Measurements from ENCODE around the gene SDK2.

SDK2 gene

DNA sequence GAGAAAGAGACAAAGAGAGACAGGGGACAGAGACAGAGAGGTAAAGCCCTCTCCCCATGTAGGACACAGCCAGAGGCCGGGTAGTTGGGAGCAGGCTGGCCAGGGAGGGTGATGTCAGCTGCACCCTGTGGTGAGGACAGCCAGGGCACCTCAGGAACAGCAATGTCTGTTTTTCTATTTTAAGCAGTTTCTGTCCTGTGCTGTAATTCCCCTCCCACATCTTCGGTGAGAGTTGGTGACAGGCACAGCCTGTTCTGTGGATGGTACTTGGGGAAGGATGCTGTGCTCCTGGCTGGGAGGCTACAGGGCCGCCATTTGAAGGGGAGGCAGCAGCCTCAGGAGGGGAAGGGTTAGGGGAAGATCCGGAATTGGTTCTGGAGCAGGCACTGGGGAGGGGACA is 163.5 kb downstream of the SDK2 start:
- TF ChIP-seq TAF1 (IDR thresholded peaks at IDR 0.05; ENCODE audit: borderline replicate concordance, insufficient read depth, low read length) (no peak), FOXP2 (optimal IDR thresholded peaks at IDR 0.05; ENCODE audit: borderline replicate concordance, extremely low read depth, extremely low read length, insufficient read depth) (no peak), POLR2AphosphoS5 (IDR thresholded peaks at IDR 0.05; ENCODE audit: low read depth, low read length) (no peak), SIN3A (IDR thresholded peaks at IDR 0.05; ENCODE audit: borderline replicate concordance, insufficient read depth, low read length) (no peak)
- TF ChIP-seq, protein P1, sequence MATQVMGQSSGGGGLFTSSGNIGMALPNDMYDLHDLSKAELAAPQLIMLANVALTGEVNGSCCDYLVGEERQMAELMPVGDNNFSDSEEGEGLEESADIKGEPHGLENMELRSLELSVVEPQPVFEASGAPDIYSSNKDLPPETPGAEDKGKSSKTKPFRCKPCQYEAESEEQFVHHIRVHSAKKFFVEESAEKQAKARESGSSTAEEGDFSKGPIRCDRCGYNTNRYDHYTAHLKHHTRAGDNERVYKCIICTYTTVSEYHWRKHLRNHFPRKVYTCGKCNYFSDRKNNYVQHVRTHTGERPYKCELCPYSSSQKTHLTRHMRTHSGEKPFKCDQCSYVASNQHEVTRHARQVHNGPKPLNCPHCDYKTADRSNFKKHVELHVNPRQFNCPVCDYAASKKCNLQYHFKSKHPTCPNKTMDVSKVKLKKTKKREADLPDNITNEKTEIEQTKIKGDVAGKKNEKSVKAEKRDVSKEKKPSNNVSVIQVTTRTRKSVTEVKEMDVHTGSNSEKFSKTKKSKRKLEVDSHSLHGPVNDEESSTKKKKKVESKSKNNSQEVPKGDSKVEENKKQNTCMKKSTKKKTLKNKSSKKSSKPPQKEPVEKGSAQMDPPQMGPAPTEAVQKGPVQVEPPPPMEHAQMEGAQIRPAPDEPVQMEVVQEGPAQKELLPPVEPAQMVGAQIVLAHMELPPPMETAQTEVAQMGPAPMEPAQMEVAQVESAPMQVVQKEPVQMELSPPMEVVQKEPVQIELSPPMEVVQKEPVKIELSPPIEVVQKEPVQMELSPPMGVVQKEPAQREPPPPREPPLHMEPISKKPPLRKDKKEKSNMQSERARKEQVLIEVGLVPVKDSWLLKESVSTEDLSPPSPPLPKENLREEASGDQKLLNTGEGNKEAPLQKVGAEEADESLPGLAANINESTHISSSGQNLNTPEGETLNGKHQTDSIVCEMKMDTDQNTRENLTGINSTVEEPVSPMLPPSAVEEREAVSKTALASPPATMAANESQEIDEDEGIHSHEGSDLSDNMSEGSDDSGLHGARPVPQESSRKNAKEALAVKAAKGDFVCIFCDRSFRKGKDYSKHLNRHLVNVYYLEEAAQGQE (IDR thresholded peaks at IDR 0.05; ENCODE audit: insufficient read depth in 1 of 2, low read depth in 2 of 2, low read length in 2 of 2): no peak

DNA sequence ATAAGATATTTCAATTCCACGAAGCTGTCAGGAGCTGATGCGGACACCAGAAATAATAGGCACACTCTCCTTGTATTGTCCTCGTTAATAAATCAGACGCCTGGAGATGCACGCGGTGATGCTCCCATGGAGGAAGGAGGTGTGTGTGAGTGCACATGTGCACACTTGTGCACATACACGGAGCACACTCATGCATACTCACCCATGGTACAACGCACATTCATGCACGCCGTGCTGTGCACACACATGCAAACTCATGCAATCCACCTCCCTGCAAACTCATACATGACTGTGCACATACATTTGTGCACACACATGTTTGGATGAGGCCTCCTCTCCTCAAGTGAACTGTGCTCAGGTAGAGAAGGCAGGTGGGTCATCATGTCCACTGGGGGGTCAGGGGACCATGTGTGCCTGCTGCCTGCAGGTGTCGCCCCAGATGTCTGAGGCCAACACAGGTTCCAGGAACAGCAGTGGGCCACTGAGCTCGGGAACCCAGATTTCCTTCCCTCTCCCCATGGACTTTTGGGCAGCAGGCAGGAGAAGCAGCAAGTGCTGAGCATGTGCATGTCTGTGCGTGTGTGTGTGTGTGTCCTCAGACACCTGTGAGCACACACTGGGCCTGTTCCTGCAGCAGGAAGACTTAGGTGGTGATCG is 165.3 kb downstream of the SDK2 start:
- TF ChIP-seq SIN3A (IDR thresholded peaks at IDR 0.05; ENCODE audit: borderline replicate concordance, insufficient read depth, low read length) (no peak), POLR2AphosphoS5 (IDR thresholded peaks at IDR 0.05; ENCODE audit: low read depth, low read length) (no peak), TAF1 (IDR thresholded peaks at IDR 0.05; ENCODE audit: borderline replicate concordance, insufficient read depth, low read length) (no peak), FOXP2 (optimal IDR thresholded peaks at IDR 0.05; ENCODE audit: borderline replicate concordance, extremely low read depth, extremely low read length, insufficient read depth) (no peak)
- TF ChIP-seq, protein P1 (IDR thresholded peaks at IDR 0.05; ENCODE audit: insufficient read depth in 1 of 2, low read depth in 2 of 2, low read length in 2 of 2): no peak

DNA sequence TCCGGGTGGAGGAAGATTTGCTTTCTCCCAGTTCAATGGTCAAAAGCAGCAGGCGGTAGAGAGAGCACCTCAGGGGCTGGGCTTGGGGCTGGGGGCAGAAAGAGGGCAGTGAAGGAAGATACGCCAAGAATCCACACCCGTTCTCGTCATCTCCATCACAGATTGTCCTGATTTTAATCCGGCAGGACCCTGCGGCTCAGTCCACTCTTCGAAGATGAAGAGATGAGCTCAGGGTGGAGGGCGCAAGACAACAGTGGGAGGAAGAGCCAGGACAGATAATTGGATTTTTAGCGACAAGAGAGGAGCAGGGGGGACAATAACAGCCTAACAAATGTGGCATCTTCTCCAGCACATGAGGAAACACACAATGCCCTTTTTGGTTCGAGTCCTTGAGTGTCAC is 165.9 kb downstream of the SDK2 start:
- TF ChIP-seq, protein P1 (IDR thresholded peaks at IDR 0.05; ENCODE audit: insufficient read depth in 1 of 2, low read depth in 2 of 2, low read length in 2 of 2): no peak
- no peak for TF ChIP-seq TAF1 (IDR thresholded peaks at IDR 0.05; ENCODE audit: borderline replicate concordance, insufficient read depth, low read length)
- no peak for TF ChIP-seq POLR2AphosphoS5 (IDR thresholded peaks at IDR 0.05; ENCODE audit: low read depth, low read length)
- TF ChIP-seq FOXP2 (optimal IDR thresholded peaks at IDR 0.05; ENCODE audit: borderline replicate concordance, extremely low read depth, extremely low read length, insufficient read depth): no peak
- no peak for TF ChIP-seq SIN3A (IDR thresholded peaks at IDR 0.05; ENCODE audit: borderline replicate concordance, insufficient read depth, low read length)

DNA sequence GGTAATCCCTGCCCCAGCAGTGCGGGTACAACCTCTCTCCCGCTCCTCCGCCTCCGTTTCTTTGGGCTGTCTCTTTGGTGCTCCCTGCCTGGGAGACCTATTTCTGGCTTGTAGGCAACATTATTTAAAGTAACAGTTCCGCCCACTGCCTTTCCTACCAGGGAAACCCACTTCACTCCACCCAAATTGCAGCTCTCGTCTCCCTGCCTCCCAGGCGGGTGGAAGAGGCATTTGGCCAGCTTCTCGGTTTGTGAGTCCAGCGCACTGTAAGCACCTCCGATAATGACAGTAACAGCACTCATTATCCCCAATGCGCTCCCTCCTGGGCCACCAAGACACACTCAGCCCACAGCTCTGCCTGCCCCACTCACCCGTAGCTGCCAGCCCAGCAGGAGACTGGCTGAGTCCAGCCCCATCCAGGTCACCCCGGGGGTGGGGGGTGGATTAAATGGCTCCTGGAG is 167.3 kb downstream of the SDK2 start:
- no peak for TF ChIP-seq POLR2AphosphoS5 (IDR thresholded peaks at IDR 0.05; ENCODE audit: low read depth, low read length)
- TF ChIP-seq SIN3A (IDR thresholded peaks at IDR 0.05; ENCODE audit: borderline replicate concordance, insufficient read depth, low read length): no peak
- no peak for TF ChIP-seq TAF1 (IDR thresholded peaks at IDR 0.05; ENCODE audit: borderline replicate concordance, insufficient read depth, low read length)
- TF ChIP-seq FOXP2 (optimal IDR thresholded peaks at IDR 0.05; ENCODE audit: borderline replicate concordance, extremely low read depth, extremely low read length, insufficient read depth): no peak
- TF ChIP-seq, protein P1 (IDR thresholded peaks at IDR 0.05; ENCODE audit: insufficient read depth in 1 of 2, low read depth in 2 of 2, low read length in 2 of 2): no peak
